Suppressor macrophage (primary cell): ENCODE data around the gene ST6GALNAC4.
"Not testable (repeated sequence)": the region's sequence is repeated elsewhere in the genome, so short reads cannot be mapped to it uniquely, and the experiment has no call there.

Source experiments
- DNase-seq, 4 experiments: peaks; one replicate each; pipeline ENCODE4 v3.0.0-alpha.2; 2020 to 2022

Gene ST6GALNAC4

DNA sequence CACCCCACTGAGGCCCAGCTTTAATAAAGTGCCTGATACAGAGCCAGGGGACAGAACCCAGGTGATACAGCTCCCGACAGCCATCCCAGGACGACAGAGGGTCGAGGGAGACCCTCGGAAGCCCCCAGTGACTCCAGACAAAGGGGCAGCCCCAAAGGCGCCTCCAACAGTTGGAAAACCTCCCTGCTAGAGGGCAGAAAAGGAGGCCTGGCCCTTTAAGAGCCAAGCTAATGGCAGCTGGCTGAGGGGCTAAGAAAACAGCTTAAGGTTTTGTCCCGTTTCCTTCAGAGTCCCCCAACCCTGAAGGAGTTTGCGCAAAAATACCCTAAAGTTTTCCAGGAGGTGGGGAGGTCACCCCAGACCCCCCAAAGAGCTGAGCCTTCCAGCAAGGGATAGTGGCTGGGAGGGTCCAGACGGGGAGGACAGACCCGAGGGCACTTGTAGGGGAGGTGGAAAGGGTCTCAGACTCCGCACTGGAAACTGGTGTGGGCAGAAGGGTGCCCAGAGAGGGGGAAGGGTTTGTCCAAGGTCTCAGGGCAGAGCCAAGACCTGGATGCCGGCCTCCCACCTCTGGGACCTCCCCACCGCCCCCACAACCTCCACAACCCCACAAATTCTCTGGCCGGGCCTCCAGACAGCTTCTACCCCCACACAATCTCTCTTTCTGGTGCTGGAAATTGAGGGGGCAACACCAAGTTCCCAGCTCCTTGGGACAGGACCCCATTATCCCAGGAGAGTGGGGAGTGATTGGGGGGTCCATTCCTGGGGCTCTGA lies 31.1 kb downstream of the ST6GALNAC4 start:
- no peak for DNase-seq

DNA sequence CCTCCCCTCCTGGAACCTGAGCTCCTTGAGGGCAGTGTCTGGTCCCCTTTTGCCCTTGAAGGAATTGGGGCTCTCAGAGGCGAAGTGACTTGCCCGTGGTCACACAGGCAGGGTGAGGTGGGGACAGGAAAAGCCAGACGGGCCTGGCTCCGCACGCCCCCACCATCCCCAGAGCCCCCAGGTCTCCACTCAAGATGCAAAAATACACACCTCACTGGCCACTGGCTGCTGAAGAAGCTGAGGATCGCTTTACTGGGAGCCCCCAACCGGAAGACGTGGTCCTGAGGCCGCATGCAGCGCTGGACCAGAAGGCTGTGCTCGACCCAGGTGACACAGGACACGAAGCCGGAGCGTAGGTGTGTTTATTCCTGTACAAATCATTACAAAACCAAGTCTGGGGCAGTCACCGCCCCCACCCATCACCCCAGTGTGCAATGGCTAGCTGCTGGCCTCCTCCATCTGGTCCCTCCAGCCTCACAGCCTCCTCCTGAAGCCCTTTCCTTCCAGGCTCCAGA lies 31.8 kb downstream of the ST6GALNAC4 start:
- no peak for DNase-seq

DNA sequence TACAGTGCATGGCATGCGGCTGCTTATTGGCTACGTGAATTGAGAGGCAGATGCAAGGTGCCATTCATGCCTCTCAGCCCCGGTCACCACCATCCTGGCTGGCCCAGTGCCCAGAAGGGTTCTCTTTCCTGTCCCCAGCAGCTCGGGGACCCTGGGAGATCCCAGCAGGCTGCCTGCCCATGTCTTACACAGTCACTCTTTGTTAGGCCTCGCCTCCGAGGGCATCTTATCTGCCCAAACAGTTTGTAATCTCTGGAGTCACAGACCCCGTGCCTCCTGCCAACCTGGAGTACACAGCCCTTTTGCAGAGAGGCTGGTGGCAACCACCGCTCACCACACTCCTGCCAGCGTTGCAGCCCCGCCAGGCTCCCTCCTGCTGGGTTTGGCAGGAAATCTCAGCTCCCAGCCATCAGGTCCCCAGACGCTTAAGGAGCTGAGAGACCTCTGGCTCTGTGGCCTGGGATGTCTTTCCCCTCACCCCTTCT lies 32.4 kb downstream of the ST6GALNAC4 start:
- no peak for DNase-seq

DNA sequence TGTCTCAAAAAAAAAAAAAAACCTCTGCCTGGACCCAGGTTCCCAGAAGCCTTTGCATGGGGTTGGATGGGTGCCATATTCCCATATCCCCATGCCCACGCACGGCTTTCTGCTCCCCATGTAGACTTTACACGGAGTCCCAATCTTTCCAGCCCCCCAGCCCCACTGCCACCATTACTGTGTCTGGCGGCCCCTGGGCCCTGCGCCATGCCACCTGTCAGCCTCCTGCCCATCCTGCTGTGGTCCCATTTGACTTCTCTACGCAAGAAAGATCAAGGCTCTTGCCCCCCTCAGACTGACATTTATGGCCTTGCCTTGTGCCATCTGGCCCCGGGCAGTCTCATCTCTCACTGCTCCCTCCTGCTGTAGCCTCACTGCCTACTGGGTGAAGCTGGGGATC lies 32.9 kb downstream of the ST6GALNAC4 start:
- no peak for DNase-seq

DNA sequence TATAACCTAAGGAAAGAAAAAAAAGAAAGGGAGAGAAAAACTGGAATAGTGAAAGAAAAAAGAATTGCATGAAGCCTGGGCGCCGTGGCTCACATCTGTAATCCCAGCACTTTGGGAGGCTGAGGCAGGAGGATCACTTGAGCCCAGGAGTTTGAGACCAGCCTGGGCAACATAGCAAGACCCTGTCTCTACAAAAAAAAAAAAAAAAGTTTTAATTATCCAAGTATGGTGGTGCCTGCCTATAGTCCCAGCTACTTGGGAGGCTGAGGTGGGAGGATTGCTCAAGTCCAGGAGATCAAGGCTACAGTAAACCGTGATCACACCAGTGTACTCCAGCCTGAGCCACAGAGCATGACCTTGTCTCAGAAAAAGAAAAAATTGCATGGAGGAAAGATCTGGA lies 35.1 kb downstream of the ST6GALNAC4 start:
- not testable (repeated sequence) for DNase-seq

DNA sequence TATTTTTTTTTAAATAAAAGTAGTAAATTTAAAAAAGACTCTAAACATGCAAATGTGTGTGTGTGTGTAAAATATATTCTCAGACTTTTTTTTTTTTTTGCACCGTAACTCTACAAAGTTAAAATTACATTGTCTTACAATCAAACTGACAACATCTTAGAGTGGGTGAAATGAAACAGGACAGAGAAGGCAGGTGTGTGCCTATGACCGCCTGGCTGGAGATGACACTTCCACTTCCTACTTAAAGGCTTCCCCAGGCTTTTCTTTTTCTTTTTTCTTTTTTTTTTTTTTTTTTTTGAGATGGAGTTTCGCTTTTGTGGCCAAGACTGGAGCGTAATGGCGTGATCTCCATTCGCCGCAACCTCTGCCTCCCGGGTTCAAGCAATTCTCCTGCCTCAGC lies 36.7 kb downstream of the ST6GALNAC4 start:
- no peak for DNase-seq

DNA sequence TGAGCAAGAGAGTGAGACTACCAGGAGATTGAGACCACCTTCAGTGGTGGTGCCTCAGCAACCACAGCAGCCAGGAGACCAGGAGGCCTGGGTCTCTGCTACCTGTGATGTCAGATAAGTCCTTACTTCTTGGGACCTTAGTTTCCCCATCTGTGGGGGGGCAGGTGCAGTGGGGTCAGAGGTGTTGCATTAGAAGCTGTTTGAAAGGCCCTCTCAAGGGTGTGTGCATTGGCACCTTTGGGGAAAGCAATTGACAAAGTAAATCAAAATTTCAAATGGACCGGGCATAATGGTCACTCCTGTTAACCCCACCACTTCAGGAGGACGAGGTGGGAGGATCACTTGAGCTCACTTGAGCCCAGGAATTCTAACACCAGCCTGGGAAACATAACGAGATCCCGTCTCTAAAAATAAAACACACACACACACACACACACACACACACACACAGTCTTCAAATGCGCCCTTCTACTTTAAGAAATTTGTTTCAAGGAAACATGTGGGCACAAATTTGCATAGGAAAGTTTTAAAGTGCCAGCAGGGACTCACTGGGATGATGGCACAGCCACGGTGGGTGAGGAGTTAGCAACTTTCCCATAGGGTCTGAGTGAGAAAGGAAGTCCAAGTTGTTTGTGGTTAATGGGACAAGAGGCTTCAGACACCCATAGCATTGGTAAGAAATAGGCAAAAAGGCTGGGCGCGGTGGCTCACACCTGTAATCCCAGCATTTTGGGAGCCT lies 38.0 kb downstream of the ST6GALNAC4 start:
- DNase-seq, result no peak

DNA sequence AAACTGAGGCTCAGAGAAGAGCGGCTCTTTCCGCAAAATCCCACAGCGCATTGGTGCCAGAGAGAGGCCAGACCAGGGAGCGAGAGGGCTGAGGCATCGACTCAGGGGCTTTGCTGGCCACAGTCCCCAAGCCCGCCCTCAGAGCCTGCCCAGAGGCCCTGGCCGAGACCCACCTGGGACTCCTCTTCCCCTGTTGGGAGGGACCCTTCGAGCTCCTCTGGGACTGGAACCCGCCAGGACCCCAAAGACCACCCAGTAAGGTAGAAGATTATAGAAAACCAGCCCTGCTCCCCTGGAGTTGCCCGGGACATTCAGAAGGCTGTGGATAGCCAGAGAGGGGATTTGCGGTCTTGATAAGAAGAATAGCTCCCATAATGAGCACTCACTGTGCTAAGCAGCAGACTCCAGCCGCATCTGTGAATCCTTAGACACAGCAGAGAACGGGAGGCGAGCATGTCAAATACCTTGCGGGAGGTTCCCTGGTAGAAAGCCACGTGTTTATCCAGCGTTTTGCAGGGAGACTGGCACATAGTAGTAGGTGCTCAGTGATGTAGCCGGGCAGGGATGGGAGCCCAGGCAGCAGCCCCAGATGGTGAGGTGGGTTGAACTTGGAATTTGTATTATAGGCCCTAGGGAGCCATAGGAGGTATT lies 38.7 kb downstream of the ST6GALNAC4 start:
- no peak for DNase-seq

DNA sequence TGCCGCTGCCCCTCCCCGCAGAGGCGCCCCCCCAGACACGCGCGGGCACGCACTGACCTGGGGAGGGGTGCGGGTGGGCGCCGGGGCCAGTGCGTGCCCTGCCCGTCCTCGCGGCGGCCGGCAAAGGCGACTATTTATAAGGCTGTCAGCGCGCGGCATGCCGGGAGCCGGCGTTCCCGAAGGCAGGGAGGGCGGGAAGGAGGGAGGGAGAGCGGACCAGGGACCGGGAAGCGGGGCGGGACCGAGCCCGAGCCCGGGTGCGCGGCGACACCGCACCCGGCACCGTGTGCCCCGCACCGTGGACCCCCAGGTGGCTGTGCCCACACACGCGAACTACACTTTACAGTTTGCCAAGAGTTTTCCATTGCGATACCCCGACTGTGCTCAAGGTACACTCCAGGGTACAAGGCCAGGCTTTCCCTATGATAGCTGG lies 39.3 kb downstream of the ST6GALNAC4 start, which contains the start of gene AK1:
TSS of gene AK1 (minus strand) at position 110 of the 433 bp plus-strand sequence. CDS start 3,058 bp downstream, outside the sequence.
- DNase-seq, result peak; percentile 19 to 63 (median 44)

DNA sequence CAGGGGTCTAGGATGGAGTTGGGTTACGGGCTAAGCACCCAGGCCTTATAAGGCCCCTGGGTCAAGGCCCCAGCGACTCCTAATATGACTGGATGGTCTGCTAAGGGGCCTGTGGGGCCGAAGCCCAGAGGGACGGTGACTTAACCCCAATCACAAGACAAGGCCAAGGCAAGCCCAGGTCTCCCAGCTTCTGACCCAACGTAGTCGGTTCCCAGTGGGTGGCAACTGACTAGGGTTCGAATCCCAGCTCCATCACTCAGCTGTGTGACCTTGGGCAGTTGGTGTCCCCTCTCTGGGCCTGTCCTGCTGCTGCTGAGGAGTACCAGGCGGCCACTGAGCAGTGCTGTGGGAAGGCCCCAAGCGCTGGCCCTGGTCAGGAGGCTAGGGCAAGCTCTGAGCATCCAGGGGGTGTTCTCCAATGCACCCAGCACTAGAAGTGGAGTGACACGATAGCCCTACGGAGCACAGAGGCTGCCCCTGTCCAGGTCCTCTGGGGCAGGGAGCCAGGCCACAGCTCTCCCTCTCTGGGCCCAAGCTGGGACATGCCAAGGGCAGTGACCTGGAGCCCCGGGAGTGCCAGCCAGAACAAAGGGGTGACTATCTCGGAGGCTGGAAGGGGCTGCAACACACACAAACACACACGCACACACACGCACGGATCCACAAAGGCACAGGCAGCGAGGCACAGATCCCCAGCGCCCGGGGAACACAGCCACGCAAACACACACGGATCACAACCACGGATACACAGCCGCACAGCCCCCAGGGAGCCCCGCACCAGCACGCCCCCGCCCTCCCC lies 39.9 kb downstream of the ST6GALNAC4 start:
- peak in 1 of 4 experiments; percentile 1 for DNase-seq

DNA sequence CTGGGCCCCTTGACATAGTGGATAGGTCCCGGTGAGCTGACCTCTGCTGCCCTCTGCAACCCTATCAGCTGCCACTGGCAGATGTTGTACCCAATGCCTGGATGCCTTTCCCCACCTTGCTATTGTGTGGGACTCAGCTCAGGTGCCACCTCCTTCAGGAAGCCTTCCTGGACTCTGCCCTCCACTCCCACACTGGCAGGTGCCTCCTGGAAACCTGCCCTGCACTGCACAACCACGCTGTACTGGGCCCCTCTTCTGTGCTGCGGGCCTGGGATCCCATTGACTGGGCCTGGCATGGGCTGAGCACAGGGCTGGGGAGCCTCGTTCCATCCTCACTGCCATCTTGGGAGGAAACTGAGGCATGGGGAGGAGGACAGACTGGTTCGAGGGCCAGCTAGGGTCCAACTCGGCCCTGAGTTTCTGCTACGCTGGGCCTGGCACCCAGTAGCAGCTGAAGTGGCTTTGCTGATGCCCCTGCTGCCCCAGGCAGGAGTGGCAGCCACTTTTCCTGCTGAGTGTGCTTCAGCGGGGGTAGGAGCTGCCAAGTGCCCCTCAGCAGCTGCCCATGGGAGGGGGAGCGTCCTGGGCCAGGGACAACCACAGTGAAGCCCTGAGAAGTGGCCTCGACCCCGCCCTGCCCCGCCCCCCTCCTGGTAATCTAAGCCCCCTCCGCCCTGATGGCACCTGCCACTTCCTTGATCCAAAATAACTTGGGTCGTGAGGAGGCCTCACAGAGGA lies 40.6 kb downstream of the ST6GALNAC4 start:
- DNase-seq, result peak in 1 of 4 experiments; percentile 2

DNA sequence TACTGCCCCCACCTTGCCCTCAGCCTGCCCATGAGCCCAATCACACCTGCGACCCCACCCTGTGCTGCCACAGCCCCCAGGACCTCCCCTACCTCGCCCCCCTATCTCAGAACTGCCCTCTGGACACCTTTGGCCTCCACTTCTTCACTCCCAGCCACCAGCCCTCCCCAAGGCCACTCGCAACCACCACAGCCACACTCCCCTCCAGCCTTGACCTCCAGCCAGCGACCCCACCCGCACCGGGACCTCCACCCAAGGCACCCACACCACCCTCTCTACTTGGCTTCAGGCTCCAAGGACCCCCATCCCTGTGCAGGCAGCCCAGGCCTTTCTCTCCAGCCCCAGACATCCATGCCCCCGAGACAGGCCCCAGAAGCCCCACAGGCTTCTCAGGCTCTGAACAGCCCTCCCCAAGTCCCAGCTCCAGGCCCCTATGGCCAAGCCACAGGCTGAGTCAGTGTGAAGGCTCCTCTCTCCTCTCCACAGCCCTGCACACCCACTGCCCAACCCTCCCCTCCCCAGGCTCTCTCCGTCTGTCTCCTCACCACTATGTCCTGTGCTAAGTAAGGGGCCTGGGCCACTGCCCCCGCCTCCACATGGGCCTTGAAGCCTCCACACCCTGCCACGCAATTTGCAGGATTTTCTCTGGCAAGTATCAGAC lies 41.4 kb downstream of the ST6GALNAC4 start:
- DNase-seq, result no peak

DNA sequence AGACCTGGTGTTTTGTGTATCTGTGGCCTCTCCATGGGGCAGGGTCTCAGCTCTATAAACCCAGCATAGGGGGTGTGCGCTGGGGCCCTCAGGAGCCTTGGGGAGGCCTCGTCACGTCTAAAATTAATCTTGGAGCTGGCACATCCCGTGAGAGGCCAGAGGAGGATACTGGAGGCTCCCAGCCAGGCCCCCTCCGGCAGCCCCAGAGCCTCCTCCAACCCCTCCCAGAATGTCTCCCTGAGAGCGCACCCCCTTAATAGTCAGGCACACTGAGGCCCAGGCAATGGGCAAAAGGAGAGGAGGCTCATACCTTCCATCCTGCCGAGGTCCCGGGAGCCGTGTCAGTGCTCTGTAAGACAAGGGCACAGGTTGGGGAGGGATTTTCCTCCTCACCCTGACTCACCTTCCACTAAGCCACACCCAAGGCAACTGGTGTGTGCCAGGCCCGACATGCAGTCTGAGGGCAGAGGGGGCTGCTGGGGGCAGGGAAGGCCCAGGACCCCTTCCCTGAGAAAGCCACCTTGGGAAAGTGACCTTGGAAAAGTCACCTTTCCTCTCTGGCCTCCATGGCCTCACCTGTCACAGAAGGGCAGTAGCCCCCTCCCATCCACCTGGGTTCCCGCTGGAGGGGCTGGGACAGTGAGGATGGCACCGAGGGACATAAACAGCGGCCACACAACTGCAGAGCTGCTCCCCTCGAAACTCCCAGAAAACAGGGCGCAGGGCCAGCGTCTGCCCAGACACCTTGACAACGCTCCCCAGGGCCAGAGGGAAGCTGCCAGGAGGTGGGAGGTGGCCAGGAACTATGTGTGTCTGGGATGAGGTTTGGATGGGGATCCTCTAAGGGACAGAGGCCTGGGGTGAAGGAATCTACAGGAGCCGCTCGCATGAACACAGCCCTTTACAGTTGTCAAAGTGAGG lies 42.3 kb downstream of the ST6GALNAC4 start:
- DNase-seq, result no peak

DNA sequence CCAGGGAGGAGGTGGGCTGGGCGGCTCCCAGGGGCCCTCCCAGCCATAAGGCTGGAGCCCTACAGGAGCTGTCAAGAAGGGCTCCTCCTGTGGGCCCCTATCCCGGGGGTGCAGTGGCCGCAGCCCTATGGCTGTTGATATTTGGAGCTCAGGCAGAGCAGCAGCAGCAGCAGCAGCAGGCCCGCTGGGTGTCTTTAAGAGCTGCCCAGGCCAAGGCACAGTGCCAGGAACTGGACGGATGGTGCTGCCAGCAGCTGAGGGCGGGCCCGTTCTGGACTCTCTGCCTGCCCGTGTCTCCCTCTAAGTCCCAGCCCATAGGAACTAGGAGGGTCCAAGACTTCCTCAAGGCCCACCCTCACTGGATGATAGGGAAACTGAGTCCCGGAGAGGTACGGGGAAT lies 43.0 kb downstream of the ST6GALNAC4 start:
- DNase-seq, result no peak

DNA sequence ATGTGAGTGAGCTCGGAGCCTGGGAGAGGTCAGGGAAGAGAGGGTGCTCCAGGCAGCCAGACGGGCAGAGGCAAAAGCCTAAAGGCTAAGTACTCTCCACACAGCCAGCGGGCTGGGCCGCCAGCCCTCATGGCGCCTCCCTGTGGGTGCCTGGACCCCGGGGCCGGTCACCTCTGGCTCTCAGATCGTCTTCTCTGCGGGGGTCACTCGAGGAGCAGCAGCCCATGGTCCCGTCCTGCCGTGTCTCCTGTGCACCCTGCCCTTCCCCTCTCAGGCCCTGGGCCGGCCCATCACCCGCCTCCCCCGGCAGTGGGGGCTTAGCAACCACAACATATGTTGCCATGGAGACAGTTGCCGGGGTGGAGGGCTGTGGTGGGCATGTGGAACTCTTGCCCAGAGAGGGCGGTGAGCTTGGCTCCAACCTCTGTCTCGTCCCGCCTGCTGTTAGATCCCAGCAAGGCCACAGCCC lies 43.6 kb downstream of the ST6GALNAC4 start:
- DNase-seq, result no peak

DNA sequence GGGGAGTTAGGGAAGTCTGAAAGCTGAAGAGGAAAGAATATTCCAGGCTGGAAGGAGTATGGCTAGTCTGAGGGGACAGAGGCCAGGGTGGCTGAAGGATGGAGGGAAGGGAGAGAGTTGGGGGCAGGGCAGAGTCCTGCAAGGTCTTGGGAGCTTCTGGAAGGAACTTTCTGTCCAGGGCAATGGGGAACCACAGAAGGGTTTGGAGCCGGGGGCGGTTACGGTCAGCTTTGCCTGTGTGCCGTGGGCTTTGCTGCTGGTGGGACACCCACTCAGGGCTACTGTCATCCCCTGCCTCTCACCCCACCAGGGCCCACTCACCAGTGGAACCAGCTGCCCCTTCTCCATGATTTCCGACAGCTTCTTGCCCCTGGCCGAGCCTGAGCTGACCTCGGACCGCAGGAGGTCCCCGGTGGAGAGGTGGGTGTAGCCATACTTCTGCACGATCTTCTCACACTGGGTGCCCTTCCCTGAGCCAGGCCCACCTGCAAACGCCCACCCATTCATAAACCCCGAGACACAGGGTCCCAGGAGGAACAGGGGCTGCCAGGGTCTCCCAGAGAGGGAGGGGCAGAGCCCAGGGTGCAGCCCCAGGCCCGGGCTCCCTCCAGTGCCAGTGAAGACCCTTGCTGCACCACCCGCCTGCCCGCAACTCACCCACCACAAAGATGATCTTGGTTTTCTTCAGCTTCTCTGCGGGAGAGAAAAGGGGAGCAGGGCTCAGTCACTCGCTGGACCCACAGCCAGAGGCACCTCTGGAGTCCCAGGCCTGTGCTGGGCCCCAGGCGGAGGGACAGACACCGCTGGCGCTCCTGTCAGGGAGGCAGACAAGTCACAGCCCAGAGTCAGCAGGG lies 44.2 kb downstream of the ST6GALNAC4 start:
- DNase-seq, result peak in 3 of 4 experiments; percentile 24 to 59 (median 50)

DNA sequence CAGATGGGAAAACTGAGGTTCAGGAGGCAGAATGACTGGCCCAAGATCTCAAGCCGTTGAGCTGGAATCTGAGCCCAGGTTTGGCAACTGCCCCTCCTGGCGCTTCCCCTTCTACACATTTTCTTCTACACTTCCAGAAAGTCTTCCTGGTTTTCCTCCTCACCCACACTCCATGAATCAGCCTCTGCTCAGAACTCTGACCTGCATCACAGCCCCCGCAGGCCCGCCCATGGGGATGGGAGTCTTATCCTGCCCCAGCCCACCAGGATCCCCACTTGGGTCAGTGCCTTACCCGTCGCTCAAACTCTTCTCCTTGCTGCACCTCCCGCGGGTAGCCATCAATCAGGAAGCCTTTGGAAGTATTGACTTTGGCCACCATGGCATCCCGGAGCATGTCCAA lies 45.3 kb downstream of the ST6GALNAC4 start:
- DNase-seq, result peak in 1 of 4 experiments; percentile 44

DNA sequence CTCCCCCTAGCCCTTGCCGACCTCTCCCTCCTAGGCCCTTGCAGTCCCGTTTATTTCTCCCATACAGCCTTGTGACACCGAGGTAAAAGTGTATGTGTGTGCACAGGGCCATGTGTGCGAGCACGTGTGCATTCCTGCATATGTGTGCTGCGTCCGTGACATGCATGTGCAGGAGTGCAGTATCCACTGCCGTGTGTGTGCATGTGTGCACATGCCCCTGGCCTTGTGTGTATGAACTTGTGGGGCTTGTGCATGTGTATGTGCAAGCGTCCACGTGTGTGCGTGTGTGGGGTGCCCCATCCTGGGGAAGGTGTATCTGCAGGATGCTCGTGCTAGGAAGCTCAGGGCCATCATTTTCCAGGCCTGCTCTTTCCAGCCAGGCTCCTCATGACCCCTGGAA lies 46.0 kb downstream of the ST6GALNAC4 start:
- no peak for DNase-seq

DNA sequence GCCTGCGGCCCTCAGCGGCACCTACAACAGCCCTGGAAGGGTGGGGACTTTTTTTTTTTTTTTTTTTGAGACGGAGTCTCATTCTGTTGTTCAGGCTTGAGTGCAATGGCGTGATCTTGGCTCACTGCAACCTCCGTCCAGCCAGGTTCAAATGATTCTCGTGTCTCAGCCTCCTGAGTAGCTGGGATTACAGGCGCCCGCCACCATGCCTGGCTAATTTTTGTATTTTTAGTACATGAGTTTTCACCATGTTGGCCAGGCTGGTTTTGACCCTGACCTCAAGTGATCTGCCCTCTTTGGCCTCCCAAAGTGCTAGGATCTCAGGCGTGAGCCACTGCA lies 46.7 kb downstream of the ST6GALNAC4 start:
- not testable (repeated sequence) for DNase-seq
